Prostate gland (tissue), 2 donors: ENCODE data around the gene TOE1. TPM values are rescaled to one million over a fixed set of nuclear protein-coding genes. Genes with fewer than 3 reads are reported as not detected.
A peak's percentile ranks its signal among the peaks of the same experiment; 100 is the strongest.

Experiments used
- DNase-seq: peaks from one replicate; pipeline ENCODE4 v3.0.0-alpha.2; 2019; ENCODE audit warnings: low spot score
- H3K27ac ChIP-seq, 2 donors: fragments of 200-600 bp; sonication (generic); 2 replicates each; pipeline ENCODE4 v1.5.1; 2017 to 2019
- H3K27me3 ChIP-seq: fragments of 200-600 bp; sonication (generic); replicated peaks from 2 replicates; pipeline ENCODE4 v1.5.1; 2019; ENCODE audit not compliant: insufficient read depth
- H3K36me3 ChIP-seq, 2 donors: fragments of 200-600 bp; sonication (generic); 1 replicate in 1 of 2; 2 replicates in 1 of 2; pipeline versions ENCODE4 v1.5.1 to v1.8.1; 2017 to 2019
- H3K4me1 ChIP-seq: fragments of 200-600 bp; sonication (generic); replicated peaks from 2 replicates; pipeline ENCODE4 v1.5.1; 2019
- H3K4me3 ChIP-seq, 2 donors: fragments of 200-600 bp; sonication (generic); 2 replicates each; pipeline ENCODE4 v1.5.1; 2017 to 2019
- H3K9me3 ChIP-seq: fragments of 200-600 bp; sonication (generic); 2 replicates; pipeline ENCODE4 v1.5.1; 2017
- CTCF ChIP-seq, 4 experiments: fragments of 200-600 bp in 2 of 4; fragments of 450-650 bp in 2 of 4; sonication (generic) in 2 of 4; IDR thresholded peaks; 1 replicate in 3 of 4; 2 replicates in 1 of 4; pipeline ENCODE4 v1.5.1; 2016 to 2019; ENCODE audit warnings: antibody characterized with exemption in 4 of 4, mild to moderate bottlenecking in 2 of 4, moderate library complexity in 2 of 4
- POLR2A ChIP-seq: fragments of 450-650 bp; IDR thresholded peaks from one replicate; pipeline ENCODE4 v1.6.1; 2016; ENCODE audit warnings: antibody characterized with exemption, mild to moderate bottlenecking
- POLR2AphosphoS5 ChIP-seq: sonication (generic); formaldehyde crosslinking; IDR thresholded peaks from one replicate; pipeline ENCODE4 v1.6.1; 2017; ENCODE audit warnings: antibody characterized with exemption
- WGBS: methylation state at CpG from one replicate; pipeline ENCODE4 v1.1.5; 2018; 5-methylcytosine and 5-hydroxymethylcytosine counted together
- intact Hi-C: fragments of 100-400 bp; cut with DNase I; formaldehyde crosslinking; loops from one replicate; pipeline ENCODE4 v1.14.2; 2022
- total RNA-seq, 2 donors: library from RNA; depleted of rRNA; stranded (reverse); fragments of >200 nt; gene quantifications; one replicate each; pipeline ENCODE4 v1.1.0, GENCODE V29; 2016

TOE1 gene
- total RNA-seq, 2 donors from 2014 or later: 14.8 to 15.7 TPM

- H3K36me3 ChIP-seq: no peaks in the 10 kb centered on the region
- H3K27me3 ChIP-seq: no peaks in the 10 kb centered on the region
- intact Hi-C loops: no loop called here
- WGBS: 49% methylated on average over 3 of the region's 3 CpGs
- TF ChIP-seq POLR2A: no peak
- TF ChIP-seq CTCF (IDR thresholded peaks at IDR 0.05): no peak
- peak; percentile 8 for TF ChIP-seq POLR2AphosphoS5
- H3K4me1 ChIP-seq: no peaks in the 10 kb centered on the region
- H3K4me3 ChIP-seq: no peak overlapping the region
- peak overlapping the region in 1 of 2 donors; percentile 23 for H3K27ac ChIP-seq
- no peaks in the 10 kb centered on the region for H3K9me3 ChIP-seq
- DNase-seq: no peak
Measured at GRCh38 chr1:45314266-45314665, 25.7 kb upstream of the TOE1 start.

DNA sequence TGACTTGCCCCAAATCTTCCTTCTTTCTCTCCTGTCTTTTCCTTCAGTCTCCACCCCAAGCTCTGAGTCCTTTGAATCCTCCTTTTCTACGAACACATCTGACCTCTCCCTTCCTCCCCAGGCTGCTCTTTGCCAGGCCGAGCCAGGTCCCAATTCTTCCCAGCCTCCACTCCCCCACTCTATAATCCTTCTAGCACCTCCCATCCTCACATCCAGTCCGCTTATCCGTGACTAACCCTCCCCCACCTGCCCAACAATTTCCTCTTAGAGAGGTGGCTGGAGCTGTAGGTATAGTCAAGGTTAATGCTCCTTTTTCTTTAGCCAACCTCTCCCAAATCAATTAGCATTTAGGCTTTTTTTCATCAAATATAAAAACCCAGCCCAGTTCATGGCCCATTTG, 22.8 kb upstream of the TOE1 start:
- 71% methylated on average over 4 of the region's 4 CpGs for WGBS
- DNase-seq: no peak
- H3K4me3 ChIP-seq: no peak overlapping the region
- no peak overlapping the region for H3K27ac ChIP-seq
- H3K9me3 ChIP-seq: no peaks in the 10 kb centered on the region
- H3K36me3 ChIP-seq: no peaks in the 10 kb centered on the region
- no peaks in the 10 kb centered on the region for H3K4me1 ChIP-seq
- no peaks in the 10 kb centered on the region for H3K27me3 ChIP-seq
- intact Hi-C loops: no loop called here
- TF ChIP-seq POLR2AphosphoS5 (no peak), POLR2A (no peak), CTCF (IDR thresholded peaks at IDR 0.05) (no peak)

- Histone ChIP-seq H3K4me1 (no peaks in the 10 kb centered on the region), H3K27me3 (no peaks in the 10 kb centered on the region), H3K9me3 (no peaks in the 10 kb centered on the region), H3K4me3 (no peak overlapping the region), H3K36me3 (no peaks in the 10 kb centered on the region), H3K27ac (no peak overlapping the region)
- TF ChIP-seq POLR2AphosphoS5 (no peak), CTCF (IDR thresholded peaks at IDR 0.05) (no peak), POLR2A (no peak)
- no peak for DNase-seq
- 92% methylated on average over 4 of the region's 4 CpGs for WGBS
- intact Hi-C loops: no loop called here
Measured at GRCh38 chr1:45319761-45320160, 20.2 kb upstream of the TOE1 start.

- intact Hi-C loops: no loop called here
- 64% methylated on average over 5 of the region's 5 CpGs for WGBS
- Histone ChIP-seq H3K36me3 (no peaks in the 10 kb centered on the region), H3K27ac (peak overlapping the region in 1 of 2 donors; percentile 35), H3K9me3 (no peaks in the 10 kb centered on the region), H3K27me3 (no peaks in the 10 kb centered on the region), H3K4me1 (no peaks in the 10 kb centered on the region), H3K4me3 (no peak overlapping the region)
- no peak for DNase-seq
- TF ChIP-seq POLR2A (no peak), POLR2AphosphoS5 (no peak), CTCF (IDR thresholded peaks at IDR 0.05) (no peak)
Measured at GRCh38 chr1:45321444-45321843, 18.5 kb upstream of the TOE1 start.

DNA sequence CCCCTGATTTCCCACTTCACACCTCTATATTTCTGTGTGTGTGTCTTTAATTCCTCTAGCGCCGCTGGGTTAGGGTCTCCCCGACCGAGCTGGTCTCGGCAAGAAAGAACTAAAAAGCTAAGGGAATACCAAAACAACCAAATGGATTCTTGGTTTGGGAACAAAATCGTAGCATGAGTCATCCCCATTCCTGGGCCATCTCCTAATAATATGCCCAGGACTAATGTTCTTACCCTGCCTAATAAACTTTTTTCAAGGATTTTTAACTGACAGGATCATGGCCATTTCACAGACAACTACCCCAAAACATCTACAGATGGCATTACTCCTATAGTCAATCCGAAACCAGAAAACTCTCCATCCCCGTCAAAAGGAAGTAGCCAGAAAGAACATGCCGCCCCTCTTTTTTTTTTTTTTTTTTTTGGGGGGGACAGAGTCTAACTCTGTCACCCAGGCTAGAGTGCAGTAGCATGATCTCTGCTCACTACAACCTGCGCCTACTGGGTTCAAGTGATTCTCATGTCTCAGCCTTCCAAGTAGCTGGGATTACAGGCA, 17.4 kb upstream of the TOE1 start:
- TF ChIP-seq POLR2AphosphoS5: no peak
- no peak for TF ChIP-seq CTCF (IDR thresholded peaks at IDR 0.05)
- TF ChIP-seq POLR2A: no peak
- 87% methylated on average over 10 of the region's 10 CpGs for WGBS
- no peak overlapping the region for H3K27ac ChIP-seq
- DNase-seq: no peak
- H3K27me3 ChIP-seq: no peaks in the 10 kb centered on the region
- intact Hi-C loops: no loop called here
- H3K9me3 ChIP-seq: no peaks in the 10 kb centered on the region
- no peaks in the 10 kb centered on the region for H3K36me3 ChIP-seq
- no peak overlapping the region for H3K4me3 ChIP-seq
- H3K4me1 ChIP-seq: peaks cover 5% of the 10 kb centered on the region
